ENCODE results near the gene IWS1.
"Not testable (repeated sequence)": the region's sequence is repeated elsewhere in the genome, so short reads cannot be mapped to it uniquely, and the experiment has no call there.

IWS1 gene

DNA sequence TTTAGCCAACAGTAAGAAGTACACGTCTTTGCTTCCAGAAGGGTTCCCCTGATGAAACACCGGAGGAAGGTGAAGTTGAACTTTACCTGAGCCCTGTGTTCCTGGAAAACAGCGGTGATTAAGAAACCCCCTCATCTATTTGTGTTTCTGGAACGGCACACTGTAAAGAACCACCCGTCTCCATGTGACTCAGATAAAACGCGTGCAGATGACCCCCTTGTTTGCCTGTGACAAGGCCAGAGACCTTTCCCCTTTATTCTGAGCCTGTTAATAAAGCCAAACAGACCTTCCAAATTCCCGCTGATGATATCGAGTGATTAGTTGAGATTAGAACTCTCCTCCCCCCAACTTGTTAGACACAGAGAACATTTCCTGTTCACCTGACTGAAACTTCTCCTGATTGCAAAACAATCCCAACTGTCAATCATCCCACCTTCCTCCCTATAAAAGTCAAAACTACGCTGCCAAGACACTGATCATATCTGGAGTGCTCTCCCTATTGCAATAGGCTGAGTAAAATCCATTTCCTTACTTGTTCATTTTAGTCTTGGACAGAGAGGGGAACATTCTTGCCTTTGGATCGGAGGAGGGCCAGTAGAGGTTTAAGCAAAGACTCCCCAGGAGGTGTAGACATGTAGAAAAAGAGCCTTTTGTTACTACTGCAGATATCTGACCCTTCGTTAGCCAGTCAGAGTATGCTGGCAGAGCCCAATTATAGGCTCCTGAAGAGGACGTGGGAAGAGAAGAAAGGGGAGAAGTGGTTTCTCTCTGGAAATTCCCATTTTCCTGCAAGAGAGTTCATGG, 914 bp upstream of the IWS1 start:
- no peak for DNase-seq

- DNase-seq, result peak; percentile 50
Observed at GRCh38 chr2:127525691-127526131, 578 bp downstream of the IWS1 start.

GRCh38 chr2:127524198-127524834, 2.0 kb downstream of the IWS1 start:
- not testable (repeated sequence) for DNase-seq

- no peak for DNase-seq
Observed at GRCh38 chr2:127523269-127523939, 2.9 kb downstream of the IWS1 start.

- no peak for DNase-seq
Observed at GRCh38 chr2:127520424-127520823, 5.9 kb downstream of the IWS1 start.

- DNase-seq, result no peak
Observed at GRCh38 chr2:127517465-127517864, 8.8 kb downstream of the IWS1 start.

DNA sequence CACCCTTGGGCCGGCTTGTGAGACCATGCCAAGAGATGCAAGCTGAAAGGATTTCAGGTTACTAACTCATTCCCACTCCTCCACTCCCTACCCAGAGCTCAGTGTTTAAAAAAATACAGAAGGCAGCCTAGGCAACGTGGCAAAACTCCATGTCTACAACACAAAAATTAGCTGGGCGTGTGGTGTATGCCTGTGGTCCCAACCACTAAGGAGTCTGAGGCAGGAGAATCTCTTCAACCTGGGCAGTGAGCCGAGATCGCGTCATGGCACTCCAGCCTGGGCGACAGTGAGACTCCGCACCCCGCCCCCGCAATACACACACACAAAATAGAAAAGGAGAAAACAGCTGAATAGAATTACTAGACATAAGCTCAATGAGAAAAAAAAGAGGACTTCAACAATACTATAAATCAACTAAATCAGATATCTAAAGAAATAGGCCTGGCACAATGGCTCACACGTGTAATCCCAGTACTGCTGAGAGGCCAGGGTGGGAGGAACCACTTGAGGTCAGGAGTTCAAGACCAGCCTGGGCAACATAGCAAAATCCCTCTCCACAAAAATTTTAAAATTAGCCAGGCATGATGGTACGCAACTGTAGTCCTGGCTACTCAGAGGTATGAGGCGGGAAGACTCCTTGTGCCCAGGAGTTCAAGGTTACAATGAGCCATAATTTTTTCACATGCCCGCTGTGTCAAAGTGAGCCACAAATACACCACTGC, 10.1 kb downstream of the IWS1 start:
- peak; percentile 70 for DNase-seq

- DNase-seq, result no peak
Observed at GRCh38 chr2:127515383-127515915, 10.8 kb downstream of the IWS1 start.

DNA sequence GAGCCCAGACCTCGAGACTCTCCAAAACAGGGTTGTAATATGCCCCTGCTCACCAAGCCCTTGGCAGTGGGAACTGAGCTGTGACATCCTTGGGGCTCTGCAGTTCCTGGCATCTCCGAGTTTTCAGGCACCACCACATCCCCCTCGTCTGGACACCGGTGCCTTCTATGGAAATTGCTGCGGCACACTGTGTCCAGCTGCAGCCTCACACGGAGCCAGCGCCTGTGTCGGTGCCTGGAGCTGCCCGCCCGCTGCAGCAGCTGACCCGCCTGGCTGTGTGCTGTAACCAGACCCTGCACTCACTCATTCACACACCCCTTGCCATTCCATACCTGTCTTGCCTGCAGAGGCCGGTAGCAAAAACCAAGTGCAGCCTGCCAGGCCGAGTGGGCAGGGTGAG, 11.8 kb downstream of the IWS1 start:
- no peak for DNase-seq

DNA sequence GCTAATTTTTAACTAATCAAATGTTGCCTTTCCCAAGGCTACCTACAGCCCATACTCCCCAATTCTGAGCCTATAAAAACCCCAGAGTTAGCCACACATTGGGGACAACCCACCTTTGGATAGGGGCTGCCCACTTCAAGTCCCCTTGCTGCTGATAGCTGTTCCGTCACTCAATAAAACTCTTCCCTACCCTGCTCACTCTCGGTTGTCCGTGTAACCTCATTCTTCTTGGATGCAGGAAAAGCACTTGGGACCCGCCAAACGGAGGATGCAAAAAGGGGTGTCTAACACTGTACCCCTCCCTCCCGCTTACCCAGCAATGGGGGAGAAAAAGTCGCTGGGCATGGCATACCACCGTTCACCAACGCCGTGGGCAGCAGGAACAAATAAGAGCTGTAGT, 12.2 kb downstream of the IWS1 start:
- DNase-seq, result no peak

DNA sequence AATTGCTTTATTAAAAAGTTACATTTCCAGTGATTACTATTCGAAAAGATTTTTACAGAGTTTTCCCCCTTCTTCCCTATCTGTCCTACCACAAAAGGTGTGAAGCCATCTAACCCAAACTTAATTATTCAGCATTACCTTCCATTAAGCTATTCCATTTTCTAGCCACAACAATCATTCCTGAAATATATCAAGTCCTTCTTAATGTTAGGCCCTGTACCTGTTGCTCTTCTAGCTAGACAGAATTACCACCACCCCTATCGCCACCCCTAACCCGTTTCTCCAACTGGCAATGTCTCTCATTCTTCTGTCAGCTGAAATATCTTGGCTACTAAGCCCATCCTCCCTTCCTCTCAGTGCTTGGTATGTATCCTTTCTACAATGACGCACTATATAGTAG, 13.9 kb downstream of the IWS1 start:
- DNase-seq, result no peak

DNA sequence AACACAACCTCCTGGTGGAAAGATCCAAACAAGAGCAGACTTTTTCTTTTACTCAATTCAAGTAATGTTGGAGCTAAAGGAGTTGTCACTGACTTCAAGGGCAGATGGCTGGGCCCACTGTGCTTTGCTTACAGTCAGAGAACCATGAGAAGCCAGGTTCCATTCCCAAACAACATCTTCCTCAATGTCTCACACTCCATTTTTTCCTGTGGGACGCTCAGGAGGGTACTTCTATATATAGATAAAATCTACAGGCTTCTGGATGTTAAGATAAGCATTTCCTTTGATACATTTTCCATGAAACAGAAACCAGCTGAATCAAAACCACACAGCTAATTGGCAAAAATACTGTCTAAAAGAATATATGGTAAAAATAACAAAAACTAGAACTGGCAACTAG, 14.4 kb downstream of the IWS1 start:
- no peak for DNase-seq

DNA sequence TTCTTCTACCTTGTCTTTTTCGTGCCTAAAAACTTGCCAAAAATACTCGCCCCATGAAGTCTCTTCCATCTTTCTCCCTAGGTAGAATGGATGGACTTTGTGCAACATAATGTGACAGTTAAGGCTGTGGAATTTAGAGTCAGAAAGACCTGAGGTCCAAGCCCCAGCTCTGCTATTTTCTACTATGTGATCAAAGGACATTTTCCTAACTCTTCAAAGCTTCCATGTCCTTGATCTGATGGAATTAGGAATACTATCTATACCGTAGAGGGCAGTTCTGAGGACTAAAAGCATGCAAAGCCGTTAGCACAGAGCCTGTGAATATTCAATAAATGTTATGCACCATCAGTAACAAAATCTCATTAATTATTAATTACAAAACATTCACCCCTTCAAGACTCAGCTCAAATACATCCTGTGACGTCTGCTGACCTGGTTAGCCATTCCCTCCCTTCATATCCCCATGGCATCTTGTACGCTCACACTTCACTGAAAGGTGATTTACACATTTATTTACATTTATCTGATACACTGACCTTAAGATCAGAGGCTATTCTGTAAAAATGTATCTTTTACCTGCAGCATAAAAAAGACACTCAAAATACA, 15.1 kb downstream of the IWS1 start:
- DNase-seq, result no peak

GRCh38 chr2:127510073-127510472, 16.2 kb downstream of the IWS1 start:
- no peak for DNase-seq

DNA sequence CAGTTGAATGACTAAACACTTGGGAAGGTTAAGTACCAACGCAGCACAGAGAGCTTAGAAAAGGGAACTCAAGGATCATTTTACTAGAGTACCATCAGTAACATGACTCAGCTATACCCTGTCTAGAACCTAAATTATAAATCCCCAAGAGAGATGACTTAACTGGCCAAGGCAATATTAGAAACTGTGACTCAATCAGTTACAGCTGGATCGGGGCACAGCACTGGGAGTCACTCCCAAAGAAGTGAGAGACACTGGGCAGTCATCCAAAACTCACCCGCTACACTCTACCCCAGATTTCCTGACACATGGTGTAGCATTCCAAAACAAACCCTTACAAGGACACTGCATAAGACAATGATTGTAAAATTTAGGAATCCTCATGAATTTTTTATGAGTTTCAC, 17.7 kb downstream of the IWS1 start:
- DNase-seq, result peak; percentile 56

DNA sequence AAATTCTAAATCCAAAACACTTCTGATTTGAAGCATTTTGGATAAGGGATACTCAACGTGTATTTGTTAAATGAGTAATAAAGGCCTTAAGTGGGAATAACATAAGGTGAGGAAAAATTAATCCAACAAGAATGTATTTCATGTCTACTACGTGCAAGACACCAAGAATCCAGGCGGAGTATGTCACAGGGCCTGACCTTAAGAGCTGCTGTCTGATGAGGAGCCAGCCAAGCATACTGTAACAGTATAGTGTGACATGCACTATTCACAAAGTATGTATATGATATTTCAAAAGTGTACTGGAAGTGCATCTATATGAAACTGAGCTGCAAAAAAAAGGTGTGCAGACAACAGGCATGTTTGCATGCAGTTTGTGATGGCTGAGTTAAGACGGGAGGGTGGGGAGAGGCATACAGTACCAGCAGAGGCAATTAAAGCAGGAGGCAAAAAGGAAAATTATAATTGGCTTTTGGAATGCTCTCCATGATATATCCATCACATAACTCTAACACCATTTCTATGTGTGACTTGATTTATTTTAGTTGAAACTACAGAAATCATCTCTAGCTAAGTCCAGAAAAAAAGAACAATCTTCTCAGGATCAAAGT, 18.2 kb downstream of the IWS1 start:
- DNase-seq, result no peak

GRCh38 chr2:127506510-127506909, 19.8 kb downstream of the IWS1 start:
- no peak for DNase-seq

- no peak for DNase-seq
Observed at GRCh38 chr2:127504552-127505430, 21.5 kb downstream of the IWS1 start.

DNA sequence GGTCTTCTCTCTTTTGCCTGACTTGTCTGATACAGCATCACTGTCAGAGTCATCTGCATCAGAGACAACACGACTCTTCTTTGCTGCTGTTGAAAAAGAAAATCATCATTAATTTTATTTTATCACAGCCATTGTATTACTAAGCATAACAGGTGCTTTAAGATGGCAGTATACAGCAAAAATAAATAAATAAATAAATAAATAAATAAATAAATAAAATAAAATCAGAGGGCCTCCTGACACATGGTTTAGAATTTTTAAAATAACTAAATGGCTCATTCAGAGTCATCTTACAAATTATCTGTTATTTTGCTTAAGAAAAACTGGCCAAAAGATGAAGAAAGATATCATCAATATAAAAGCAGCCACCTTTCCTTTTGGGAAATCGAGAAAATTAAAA, 22.8 kb downstream of the IWS1 start:
- no peak for DNase-seq

- DNase-seq, result no peak
Observed at GRCh38 chr2:127498386-127498785, 27.9 kb downstream of the IWS1 start.

GRCh38 chr2:127490283-127490682, 36.0 kb downstream of the IWS1 start:
- DNase-seq, result no peak

Measured in right forelimb (tissue), 1 donor.